ENCODE measurements around the gene MPHOSPH6.
"Not testable (repeated sequence)": the region's sequence is repeated elsewhere in the genome, so short reads cannot be mapped to it uniquely, and the experiment has no call there.

Gene MPHOSPH6

GRCh38 chr16:82175627-82176026 lies 5.6 kb upstream of the MPHOSPH6 start:
- DNase-seq (ENCODE audit: low read depth in 2 of 2): no peak

- DNase-seq (ENCODE audit: low read depth in 2 of 2): no peak
Observed at GRCh38 chr16:82167670-82168069, 2.4 kb downstream of the MPHOSPH6 start.

GRCh38 chr16:82160226-82160625 lies 9.8 kb downstream of the MPHOSPH6 start:
- no peak for DNase-seq (ENCODE audit: low read depth in 2 of 2)

- no peak for DNase-seq (ENCODE audit: low read depth in 2 of 2)
Observed at GRCh38 chr16:82157836-82158235, 12.2 kb downstream of the MPHOSPH6 start.

- no peak for DNase-seq (ENCODE audit: low read depth in 2 of 2)
Observed at GRCh38 chr16:82157534-82157812, 12.6 kb downstream of the MPHOSPH6 start.

- DNase-seq (ENCODE audit: low read depth in 2 of 2): no peak
Observed at GRCh38 chr16:82156761-82157533, 13.1 kb downstream of the MPHOSPH6 start.

- DNase-seq (ENCODE audit: low read depth in 2 of 2): no peak
Observed at GRCh38 chr16:82152641-82153112, 17.3 kb downstream of the MPHOSPH6 start.

GRCh38 chr16:82152196-82152595 lies 17.8 kb downstream of the MPHOSPH6 start:
- no peak for DNase-seq (ENCODE audit: low read depth in 2 of 2)

- DNase-seq (ENCODE audit: low read depth in 2 of 2): no peak
Observed at GRCh38 chr16:82150549-82150948, 19.5 kb downstream of the MPHOSPH6 start.

DNA sequence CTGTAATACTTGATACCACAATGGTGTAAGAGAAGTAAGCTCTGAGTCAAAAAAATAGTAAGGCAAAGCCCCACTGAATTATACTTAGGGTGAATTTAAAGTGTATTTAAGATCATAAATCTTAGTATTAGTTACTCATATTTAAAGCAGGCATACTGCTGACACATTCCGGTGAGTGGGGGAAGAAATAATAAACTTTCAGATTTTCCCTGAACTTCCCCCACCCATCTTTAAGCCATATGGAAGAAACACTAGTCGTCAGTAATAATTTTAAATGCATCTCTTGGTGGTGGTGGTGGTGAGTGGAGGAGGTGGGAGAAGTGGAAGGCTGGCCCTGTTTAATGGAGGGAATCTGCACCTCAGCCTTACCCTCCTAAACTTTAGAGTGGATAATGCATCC lies 20.5 kb downstream of the MPHOSPH6 start:
- no peak for DNase-seq (ENCODE audit: low read depth in 2 of 2)

- no peak for DNase-seq (ENCODE audit: low read depth in 2 of 2)
Observed at GRCh38 chr16:82147546-82147945, 22.5 kb downstream of the MPHOSPH6 start.

DNA sequence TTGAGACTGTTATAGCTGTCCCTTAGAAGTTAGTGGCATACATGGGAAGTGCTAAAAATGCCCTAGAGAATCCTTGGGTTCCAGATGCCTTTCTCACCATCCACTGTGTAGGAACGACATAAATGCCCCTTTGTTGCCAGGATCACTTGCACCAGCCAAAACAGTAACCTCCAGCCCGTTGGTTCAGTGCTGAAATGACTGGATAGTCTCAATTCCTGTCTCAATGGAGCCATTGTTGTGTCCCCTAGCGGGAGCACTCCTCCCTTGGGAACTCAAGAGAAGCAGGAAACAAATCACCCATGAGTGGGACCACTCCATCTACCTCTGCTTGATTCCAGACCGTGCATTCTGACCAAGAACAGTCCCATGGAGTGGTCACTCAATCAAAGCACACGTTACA lies 23.1 kb downstream of the MPHOSPH6 start:
- DNase-seq (ENCODE audit: low read depth in 2 of 2): no peak

GRCh38 chr16:82146556-82146955 lies 23.5 kb downstream of the MPHOSPH6 start:
- no peak for DNase-seq (ENCODE audit: low read depth in 2 of 2)

DNA sequence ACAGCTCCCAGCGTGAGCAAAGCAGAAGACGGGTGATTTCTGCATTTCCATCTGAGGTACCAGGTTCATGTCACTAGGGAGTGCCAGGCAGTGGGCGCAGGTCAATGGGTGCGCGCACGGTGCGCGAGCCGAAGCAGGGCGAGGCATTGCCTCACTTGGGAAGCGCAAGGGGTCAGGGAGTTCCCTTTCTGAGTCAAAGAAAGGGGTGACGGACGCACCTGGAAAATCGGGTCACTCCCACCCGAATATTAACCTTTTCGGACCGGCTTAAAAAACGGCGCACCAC lies 30.8 kb downstream of the MPHOSPH6 start:
- DNase-seq (ENCODE audit: low read depth in 2 of 2): not testable (repeated sequence)

- DNase-seq (ENCODE audit: low read depth in 2 of 2): no peak
Observed at GRCh38 chr16:82138478-82139285, 31.3 kb downstream of the MPHOSPH6 start.

DNA sequence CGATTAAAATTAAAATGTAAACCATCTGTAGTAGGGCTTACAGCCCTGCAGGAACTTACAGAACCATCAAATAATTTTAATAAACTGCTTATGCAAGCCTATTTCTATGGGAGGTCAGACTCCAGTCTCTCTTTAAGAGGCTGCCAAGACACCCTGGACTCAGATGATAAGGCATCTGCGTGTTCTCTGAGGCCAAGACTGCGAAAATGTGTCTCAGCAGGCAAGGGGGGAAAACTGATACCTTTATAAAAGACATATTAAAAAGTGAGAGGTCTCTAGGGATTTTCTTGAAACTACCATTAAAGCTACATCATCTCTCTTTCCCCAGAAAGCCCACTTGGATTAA lies 32.2 kb downstream of the MPHOSPH6 start:
- no peak for DNase-seq (ENCODE audit: low read depth in 2 of 2)

GRCh38 chr16:82136956-82137821 lies 32.8 kb downstream of the MPHOSPH6 start:
- no peak for DNase-seq (ENCODE audit: low read depth in 2 of 2)

DNA sequence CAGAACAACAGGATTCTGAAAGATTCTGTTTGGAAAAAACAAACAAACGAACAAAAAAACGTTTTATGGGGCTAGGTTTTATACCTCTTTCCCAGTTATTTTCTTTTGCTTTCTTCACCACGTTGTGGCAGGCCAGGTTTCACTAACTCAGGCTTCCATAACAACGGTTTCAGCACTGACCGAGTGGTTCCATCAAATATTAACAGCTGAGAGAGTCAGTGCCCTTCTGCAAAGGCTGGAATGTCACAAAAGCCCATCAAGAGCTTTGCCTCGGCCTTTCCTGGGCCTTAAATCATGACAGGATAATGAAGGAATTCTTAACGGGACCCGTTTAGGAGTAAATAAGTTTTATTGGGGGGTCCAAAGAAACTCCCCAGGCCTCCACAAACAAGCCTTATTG lies 34.2 kb downstream of the MPHOSPH6 start:
- no peak for DNase-seq (ENCODE audit: low read depth in 2 of 2)

DNA sequence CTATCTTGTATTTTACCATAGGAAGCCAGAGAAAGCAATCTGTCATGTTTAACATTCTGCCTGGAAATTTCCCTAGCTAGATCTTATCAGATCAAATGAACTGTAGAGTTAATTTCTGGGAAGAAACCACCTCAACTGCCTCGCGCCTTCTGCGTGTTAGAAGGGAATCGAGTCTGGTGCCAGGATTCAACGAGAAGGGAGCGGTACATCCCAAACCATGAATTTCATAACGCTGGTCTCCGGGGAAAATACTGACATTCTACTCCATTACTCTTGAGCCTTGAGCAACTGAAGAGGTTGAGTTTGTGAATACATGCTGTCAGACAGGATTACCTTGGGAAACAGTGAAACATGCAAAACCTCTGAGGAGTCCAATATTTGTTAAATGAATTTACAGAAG lies 35.2 kb downstream of the MPHOSPH6 start:
- no peak for DNase-seq (ENCODE audit: low read depth in 2 of 2)

GRCh38 chr16:82133798-82134197 lies 36.2 kb downstream of the MPHOSPH6 start:
- DNase-seq (ENCODE audit: low read depth in 2 of 2): no peak

DNA sequence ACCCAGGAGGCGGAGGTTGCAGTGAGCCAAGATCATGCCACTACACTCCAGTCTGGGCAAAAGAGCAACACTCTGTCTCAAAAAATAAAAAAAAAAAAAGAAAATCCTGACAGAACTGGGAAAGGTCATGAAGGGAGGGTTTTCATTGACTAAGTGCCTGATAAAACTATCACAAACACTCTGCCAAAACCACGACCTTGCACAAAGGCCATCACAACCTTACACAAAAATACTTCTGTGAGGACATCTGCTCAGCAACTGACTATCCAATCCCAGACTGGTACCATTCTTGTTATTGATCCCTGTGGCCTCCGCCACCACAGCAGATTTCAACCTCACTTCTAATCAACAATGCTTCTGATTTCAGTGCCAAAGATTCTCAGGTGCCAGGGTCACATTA lies 40.1 kb downstream of the MPHOSPH6 start:
- DNase-seq (ENCODE audit: low read depth in 2 of 2): no peak

GRCh38 chr16:82124651-82125050 lies 45.4 kb downstream of the MPHOSPH6 start:
- DNase-seq (ENCODE audit: low read depth in 2 of 2): no peak

- no peak for DNase-seq (ENCODE audit: low read depth in 2 of 2)
Observed at GRCh38 chr16:82119405-82119804, 50.6 kb downstream of the MPHOSPH6 start.

Measured in stimulated activated CD8-positive, alpha-beta memory T cell treated with anti-CD3 and anti-CD28 coated beads, Interleukin-7, amount 100 ng/mL, for 1 hour (primary cell).